CD8-positive, alpha-beta memory T cell (primary cell): ENCODE data around the gene MPZL2. TPM values are rescaled to one million over a fixed set of nuclear protein-coding genes. Genes with fewer than 3 reads are reported as not detected.
A peak's percentile ranks its signal among the peaks of the same experiment; 100 is the strongest.

ENCODE experiments used
- CTCF ChIA-PET: fragments of 350-600 bp; sonication (Branson Sonifier 250); formaldehyde crosslinking; loops from one replicate; lab custom pipeline; 2021; ENCODE audit warnings: antibody characterized with exemption; lab: Charles Lee
- POLR2A ChIA-PET: fragments of 350-600 bp; sonication (Branson Sonifier 250); formaldehyde crosslinking; loops from one replicate; lab custom pipeline; 2021; ENCODE audit warnings: antibody characterized with exemption; lab: Charles Lee
- DNase-seq, 5 donors: peaks; one replicate each; pipeline versions ENCODE4 v3.0.0 to v3.0.0-alpha.2; 2020 to 2022; ENCODE audit warnings: mixed read lengths in 1 of 5
- H3K27ac ChIP-seq: one replicate; pipeline ENCODE4 v1.7.0; 2013; ENCODE audit warnings: low read depth, mild to moderate bottlenecking, low read length, moderate library complexity
- H3K27me3 ChIP-seq: 2 replicates; pipeline ENCODE4 v1.7.0; 2013; ENCODE audit warnings: low read length, mild to moderate bottlenecking; ENCODE audit not compliant: insufficient read depth, poor library complexity, severe bottlenecking
- H3K36me3 ChIP-seq: 2 replicates; pipeline ENCODE4 v1.7.0; 2013; ENCODE audit warnings: mild to moderate bottlenecking, low read length, moderate library complexity; ENCODE audit not compliant: insufficient read depth
- H3K4me1 ChIP-seq: 2 replicates; pipeline ENCODE4 v1.7.0; 2013; ENCODE audit warnings: mild to moderate bottlenecking, low read length, moderate library complexity; ENCODE audit not compliant: insufficient read depth
- H3K4me3 ChIP-seq: 2 replicates; pipeline ENCODE4 v1.7.0; 2013; ENCODE audit warnings: mild to moderate bottlenecking, low read length
- H3K9me3 ChIP-seq: 2 replicates; pipeline ENCODE4 v1.7.0; 2013; ENCODE audit warnings: mild to moderate bottlenecking, low read length
- H3K27ac Mint-ChIP-seq, 8 donors: one replicate each; pipeline ENCODE4 v1.8.0; 2020 to 2021; ENCODE audit warnings: mixed read lengths in 8 of 8, mild to moderate bottlenecking in 6 of 8, inconsistent platforms in 3 of 8, moderate library complexity in 3 of 8
- H3K27me3 Mint-ChIP-seq, 2 donors: one replicate each; pipeline ENCODE4 v1.8.0; 2020 to 2021; ENCODE audit warnings: mixed read lengths in 2 of 2, mild to moderate bottlenecking in 1 of 2, moderate library complexity in 1 of 2
- H3K36me3 Mint-ChIP-seq, 3 donors: one replicate each; pipeline ENCODE4 v1.8.0; 2020 to 2021; ENCODE audit warnings: mixed read lengths in 3 of 3, inconsistent platforms in 1 of 3, mild to moderate bottlenecking in 1 of 3
- H3K4me1 Mint-ChIP-seq, 3 donors: one replicate each; pipeline ENCODE4 v1.8.0; 2020 to 2021; ENCODE audit warnings: mixed read lengths in 3 of 3, inconsistent platforms in 1 of 3, mild to moderate bottlenecking in 1 of 3
- H3K4me3 Mint-ChIP-seq, 7 donors: one replicate each; pipeline ENCODE4 v1.8.0; 2020 to 2021; ENCODE audit warnings: mixed read lengths in 7 of 7, mild to moderate bottlenecking in 6 of 7, moderate library complexity in 4 of 7, inconsistent platforms in 2 of 7
- H3K9me3 Mint-ChIP-seq, 5 donors: one replicate each; pipeline ENCODE4 v1.8.0; 2020 to 2022; ENCODE audit warnings: mixed read lengths in 5 of 5, mild to moderate bottlenecking in 3 of 5, moderate library complexity in 2 of 5, inconsistent platforms in 1 of 5
- polyA plus RNA-seq: library from polyadenylated mRNA; unstranded; fragments of 300-500 nt; fragmentation: Illumina TruSeq; gene quantifications from one replicate; pipeline ENCODE4 v1.2.3, GENCODE V29; 2021
- total RNA-seq, 2 experiments: library from RNA; stranded (reverse); gene quantifications; one replicate each; pipeline ENCODE4 v1.2.3, GENCODE V29; 2021

Gene MPZL2
- total and polyA plus RNA-seq, 3 experiments from 2014 or later, result 0.36 to 5.5 (median 4.5) TPM

GRCh38 chr11:118209033-118209432, 55.1 kb downstream of the MPZL2 start:
- Mint-ChIP-seq H3K4me1 (peaks cover 22 to 46% (median 29%) of the 10 kb centered on the region in 3 donors), H3K36me3 (peaks cover 34 to 71% (median 47%) of the 10 kb centered on the region in 3 donors), H3K27me3 (peaks cover 0 to 1% of the 10 kb centered on the region in 2 donors), H3K9me3 (no peaks in the 10 kb centered on the region), H3K4me3 (no peak overlapping the region), H3K27ac (peak overlapping the region in 7 of 8 donors; percentile 12 to 78 (median 37))
- no peak for DNase-seq
- POLR2A ChIA-PET, result no interaction called here
- CTCF ChIA-PET, result interaction anchor here (1.0 to 3.0 kb wide), 6 partner anchors 11 to 134 kb away, joined by 3 to 18 read pairs (median 4); partner anchors contain the start of genes CD3E and JAML
- no peak overlapping the region for H3K4me3 ChIP-seq
- H3K27ac ChIP-seq, result no peak overlapping the region
- no peaks in the 10 kb centered on the region for H3K9me3 ChIP-seq
- H3K36me3 ChIP-seq, result peaks cover 23% of the 10 kb centered on the region
- no peaks in the 10 kb centered on the region for H3K27me3 ChIP-seq
- H3K4me1 ChIP-seq, result peaks cover 56% of the 10 kb centered on the region

- Histone ChIP-seq H3K27me3 (no peaks in the 10 kb centered on the region), H3K4me1 (peaks cover 55% of the 10 kb centered on the region), H3K9me3 (no peaks in the 10 kb centered on the region), H3K4me3 (no peak overlapping the region), H3K27ac (no peak overlapping the region), H3K36me3 (peaks cover 25% of the 10 kb centered on the region)
- ChIA-PET POLR2A (no interaction called here), CTCF (interaction anchor here (1.3 to 3.0 kb wide), 2 partner anchors 9 to 18 kb away, joined by 3 to 18 read pairs; partner anchors contain the start of gene JAML)
- peaks cover 0 to 1% of the 10 kb centered on the region in 2 donors for H3K27me3 Mint-ChIP-seq
- no peaks in the 10 kb centered on the region for H3K9me3 Mint-ChIP-seq
- peak overlapping the region in 5 of 7 donors; percentile 61 to 80 (median 80) for H3K4me3 Mint-ChIP-seq
- H3K36me3 Mint-ChIP-seq, result peaks cover 24 to 51% (median 34%) of the 10 kb centered on the region in 3 donors
- H3K27ac Mint-ChIP-seq, result peak overlapping the region in 7 of 8 donors; percentile 88 to 96 (median 92)
- H3K4me1 Mint-ChIP-seq, result peaks cover 11 to 27% (median 22%) of the 10 kb centered on the region in 3 donors
- no peak for DNase-seq
These were observed 57.0 kb downstream of the MPZL2 start for GRCh38 chr11:118207079-118207478.

- H3K4me1 Mint-ChIP-seq, result peaks cover 11 to 22% (median 21%) of the 10 kb centered on the region in 3 donors
- H3K27me3 Mint-ChIP-seq, result peaks cover 0 to 1% of the 10 kb centered on the region in 2 donors
- Histone ChIP-seq H3K27ac (no peak overlapping the region), H3K27me3 (no peaks in the 10 kb centered on the region), H3K9me3 (no peaks in the 10 kb centered on the region), H3K4me3 (no peak overlapping the region), H3K36me3 (peaks cover 27% of the 10 kb centered on the region), H3K4me1 (peaks cover 59% of the 10 kb centered on the region)
- H3K36me3 Mint-ChIP-seq, result peaks cover 19 to 46% (median 29%) of the 10 kb centered on the region in 3 donors
- ChIA-PET CTCF (interaction anchor here (1.3 to 1.5 kb wide), 2 partner anchors 8 to 18 kb away, joined by 3 read pairs; partner anchors contain the start of gene JAML), POLR2A (interaction anchor here (0.5 to 1.4 kb wide), 2 partner anchors 10 to 229 kb away, joined by 3 to 4 read pairs; no protein-coding TSS in a partner anchor)
- DNase-seq, result no peak
- H3K4me3 Mint-ChIP-seq, result peak overlapping the region; percentile 19 to 80 (median 70)
- H3K27ac Mint-ChIP-seq, result peak overlapping the region in 7 of 8 donors; percentile 88 to 96 (median 92)
- H3K9me3 Mint-ChIP-seq, result no peaks in the 10 kb centered on the region
These were observed 57.6 kb downstream of the MPZL2 start for GRCh38 chr11:118206391-118207031.

GRCh38 chr11:118205606-118206378, 58.3 kb downstream of the MPZL2 start:
- Histone ChIP-seq H3K9me3 (no peaks in the 10 kb centered on the region), H3K27ac (no peak overlapping the region), H3K4me3 (no peak overlapping the region), H3K27me3 (no peaks in the 10 kb centered on the region), H3K36me3 (peaks cover 23% of the 10 kb centered on the region), H3K4me1 (peaks cover 66% of the 10 kb centered on the region)
- Mint-ChIP-seq H3K36me3 (peaks cover 19 to 38% (median 25%) of the 10 kb centered on the region in 3 donors), H3K9me3 (no peaks in the 10 kb centered on the region), H3K27me3 (no peaks in the 10 kb centered on the region), H3K4me1 (peaks cover 11 to 22% (median 14%) of the 10 kb centered on the region in 3 donors), H3K27ac (peak overlapping the region in 7 of 8 donors; percentile 88 to 96 (median 92)), H3K4me3 (peak overlapping the region; percentile 19 to 80 (median 70))
- no peak for DNase-seq
- ChIA-PET POLR2A (interaction anchor here (0.5 to 1.4 kb wide), 2 partner anchors 11 to 229 kb away, joined by 3 to 4 read pairs; no protein-coding TSS in a partner anchor), CTCF (interaction anchor here (0.6 to 1.5 kb wide), 4 partner anchors 9 to 56 kb away, joined by 3 read pairs; partner anchors contain the start of genes JAML and MPZL3)

Other genes with a start within 250 kb of the MPZL2 start
- gene TMPRSS4, start 187.2 kb downstream of the MPZL2 start, total RNA-seq, result not detected
- not detected for gene TMPRSS4, start 187.2 kb downstream of the MPZL2 start, polyA plus RNA-seq
- under 1 TPM; 0.40 to 0.63 TPM for gene SMIM35, start 177.3 kb downstream of the MPZL2 start, total RNA-seq
- gene SMIM35, start 177.3 kb downstream of the MPZL2 start, polyA plus RNA-seq, result 2.4 TPM
- under 1 TPM; 0.26 to 0.33 TPM for gene SCN4B, start 111.5 kb downstream of the MPZL2 start, total RNA-seq
- not detected for gene SCN4B, start 111.5 kb downstream of the MPZL2 start, polyA plus RNA-seq
- gene SCN2B, start 87.7 kb downstream of the MPZL2 start, total RNA-seq, result not detected
- not detected for gene SCN2B, start 87.7 kb downstream of the MPZL2 start, polyA plus RNA-seq
- gene JAML, start 39.3 kb downstream of the MPZL2 start, total RNA-seq, result 100 to 1,000 TPM; 363 to 387 TPM
- 210 TPM for gene JAML, start 39.3 kb downstream of the MPZL2 start, polyA plus RNA-seq
- 100 to 1,000 TPM; 113 to 119 TPM for gene MPZL3, start 11.9 kb downstream of the MPZL2 start, total RNA-seq
- 10.6 TPM for gene MPZL3, start 11.9 kb downstream of the MPZL2 start, polyA plus RNA-seq
- 100 to 1,000 TPM; 534 to 541 TPM for gene CD3E, start 40.4 kb upstream of the MPZL2 start, total RNA-seq
- 1,158 TPM for gene CD3E, start 40.4 kb upstream of the MPZL2 start, polyA plus RNA-seq
- 100 to 1,000 TPM; 426 to 438 TPM for gene CD3D, start 78.4 kb upstream of the MPZL2 start, total RNA-seq
- gene CD3D, start 78.4 kb upstream of the MPZL2 start, polyA plus RNA-seq, result 1,253 TPM
- gene CD3G, start 80.0 kb upstream of the MPZL2 start, total RNA-seq, result 100 to 1,000 TPM; 167 to 170 TPM
- gene CD3G, start 80.0 kb upstream of the MPZL2 start, polyA plus RNA-seq, result 414 TPM
- 10 to 100 TPM; 55.9 to 56.8 TPM for gene UBE4A, start 95.3 kb upstream of the MPZL2 start, total RNA-seq
- 27.8 TPM for gene UBE4A, start 95.3 kb upstream of the MPZL2 start, polyA plus RNA-seq
- gene ATP5MG, start 137.3 kb upstream of the MPZL2 start, total RNA-seq, result 100 to 1,000 TPM; 277 to 280 TPM
- gene ATP5MG, start 137.3 kb upstream of the MPZL2 start, polyA plus RNA-seq, result 632 TPM
- gene KMT2A, start 172.2 kb upstream of the MPZL2 start, total RNA-seq, result 10 to 100 TPM; 80.0 to 80.6 TPM
- 40.5 TPM for gene KMT2A, start 172.2 kb upstream of the MPZL2 start, polyA plus RNA-seq